ENCODE data around the gene GALNT9.
"Not testable (repeated sequence)": the region's sequence is repeated elsewhere in the genome, so short reads cannot be mapped to it uniquely, and the experiment has no call there.

GALNT9 gene

GRCh38 chr12:132153501-132154340 lies 175.7 kb downstream of the GALNT9 start:
- FAIRE-seq: no peak

- no peak for FAIRE-seq
Measured at GRCh38 chr12:132152953-132153352, 176.4 kb downstream of the GALNT9 start.

- no peak for FAIRE-seq
Measured at GRCh38 chr12:132152411-132152821, 177.0 kb downstream of the GALNT9 start.

- FAIRE-seq: no peak
Measured at GRCh38 chr12:132151766-132152410, 177.5 kb downstream of the GALNT9 start.

GRCh38 chr12:132151145-132151765 lies 178.1 kb downstream of the GALNT9 start:
- FAIRE-seq: no peak

- no peak for FAIRE-seq
Measured at GRCh38 chr12:132150780-132151144, 178.6 kb downstream of the GALNT9 start.

- not testable (repeated sequence) for FAIRE-seq
Measured at GRCh38 chr12:132149526-132149925, 179.9 kb downstream of the GALNT9 start.

- FAIRE-seq: no peak
Measured at GRCh38 chr12:132148368-132149045, 180.9 kb downstream of the GALNT9 start.

- FAIRE-seq: no peak
Measured at GRCh38 chr12:132147423-132148367, 181.7 kb downstream of the GALNT9 start.

GRCh38 chr12:132146772-132147422 lies 182.5 kb downstream of the GALNT9 start:
- no peak for FAIRE-seq
